Lung (tissue), 12 donors: Measurements from ENCODE around the gene CAPN1. TPM values are rescaled to one million over a fixed set of nuclear protein-coding genes. Genes with fewer than 3 reads are reported as not detected.
"Not testable (repeated sequence)": the region's sequence is repeated elsewhere in the genome, so short reads cannot be mapped to it uniquely, and the experiment has no call there.

Source experiments
- ATAC-seq: fragments of 200-7000 bp; cut with Tn5 transposase; one replicate; pipeline ENCODE4 v1.9.1; 2020; ENCODE audit warnings: moderate number of reproducible peaks; ENCODE audit not compliant: insufficient read depth, low FRiP score
- DNase-seq, 3 donors: peaks; one replicate each; pipeline ENCODE4 v3.0.0-alpha.2; 2013 to 2017
- H3K27ac ChIP-seq, 2 donors: one replicate each; pipeline ENCODE4 v1.5.1; 2013; ENCODE audit warnings: mild to moderate bottlenecking in 2 of 2, moderate library complexity in 2 of 2, control low read depth in 1 of 2, inconsistent platforms in 1 of 2, low read depth in 1 of 2, low read length in 1 of 2
- H3K27me3 ChIP-seq, 3 donors: one replicate each; pipeline ENCODE4 v1.5.1; 2013; ENCODE audit warnings: low read length in 2 of 3; ENCODE audit not compliant: control insufficient read depth in 3 of 3, insufficient read depth in 3 of 3
- H3K36me3 ChIP-seq, 4 donors: one replicate each; pipeline ENCODE4 v1.5.1; 2013; ENCODE audit warnings: low read length in 4 of 4, mild to moderate bottlenecking in 1 of 4, moderate library complexity in 1 of 4; ENCODE audit not compliant: control insufficient read depth in 4 of 4, insufficient read depth in 4 of 4
- H3K4me1 ChIP-seq, 5 donors: one replicate each; pipeline ENCODE4 v1.5.1; 2013; ENCODE audit warnings: low read length in 5 of 5, mild to moderate bottlenecking in 2 of 5, moderate library complexity in 1 of 5; ENCODE audit not compliant: control insufficient read depth in 5 of 5, insufficient read depth in 5 of 5
- H3K4me3 ChIP-seq: one replicate; pipeline ENCODE4 v1.5.1; 2013; ENCODE audit warnings: mild to moderate bottlenecking, control low read depth, moderate library complexity
- H3K9ac ChIP-seq, 2 donors: one replicate each; pipeline ENCODE4 v1.5.1; 2013; ENCODE audit warnings: low read length in 2 of 2, control low read depth in 1 of 2; ENCODE audit not compliant: insufficient read depth in 1 of 2
- H3K9me3 ChIP-seq, 4 donors: one replicate each; pipeline ENCODE4 v1.5.1; 2013; ENCODE audit warnings: low read length in 3 of 4, mild to moderate bottlenecking in 1 of 4, moderate library complexity in 1 of 4; ENCODE audit not compliant: control insufficient read depth in 4 of 4, insufficient read depth in 3 of 4
- CTCF ChIP-seq: IDR thresholded peaks from 2 replicates; pipeline ENCODE4 v1.5.1; 2012; ENCODE audit warnings: mild to moderate bottlenecking; ENCODE audit errors: control extremely low read depth, extremely low read depth
- WGBS, 2 donors: extraction: QIAGEN DNeasy Blood & Tissue Kit; methylation state at CpG; one replicate each; pipeline ENCODE4 v1.1.7; 2013; 5-methylcytosine and 5-hydroxymethylcytosine counted together
- polyA plus RNA-seq, 2 donors: library from polyadenylated mRNA; stranded (reverse); fragments of 200-250 nt; gene quantifications; one replicate each; pipeline ENCODE4 v1.2.1, GENCODE V29; 2013
- total RNA-seq, 2 donors: library from RNA; depleted of rRNA in 1 of 2; stranded (reverse); fragments of >200 nt in 1 of 2; gene quantifications; one replicate each; pipeline ENCODE4 v1.2.1, GENCODE V29; 2014 to 2021
- donor health status: control.
- donor health status: control.
- donor health status: Bipolar disorder and iron deficiency.
- donor health status: healthy.
- donor health status: DM: yes; HTN: yes; CAD: no.

CAPN1 gene
- total and polyA plus RNA-seq, 4 donors, result 106 to 265 (median 136) TPM

GRCh38 chr11:65147352-65148075 lies 34.2 kb upstream of the CAPN1 start:
- no peak overlapping the region for H3K27ac ChIP-seq
- peaks cover 0 to 6% (median 3%) of the 10 kb centered on the region in 5 donors for H3K4me1 ChIP-seq
- no peaks in the 10 kb centered on the region for H3K36me3 ChIP-seq
- no peaks in the 10 kb centered on the region for H3K27me3 ChIP-seq
- no peak for TF ChIP-seq CTCF
- no peak for ATAC-seq
- H3K9ac ChIP-seq, result no peak overlapping the region
- no peaks in the 10 kb centered on the region for H3K9me3 ChIP-seq
- 91 to 94% methylated on average over 2 of the region's 2 CpGs for WGBS, 2 donors
- DNase-seq, result no peak
- no peak overlapping the region for H3K4me3 ChIP-seq

GRCh38 chr11:65148657-65149056 lies 33.1 kb upstream of the CAPN1 start:
- TF ChIP-seq CTCF, result no peak
- peaks cover 0 to 6% (median 3%) of the 10 kb centered on the region in 5 donors for H3K4me1 ChIP-seq
- H3K9ac ChIP-seq, result no peak overlapping the region
- DNase-seq (no peak), ATAC-seq (no peak)
- H3K9me3 ChIP-seq, result no peaks in the 10 kb centered on the region
- H3K27me3 ChIP-seq, result no peaks in the 10 kb centered on the region
- no peaks in the 10 kb centered on the region for H3K36me3 ChIP-seq
- H3K4me3 ChIP-seq, result no peak overlapping the region
- no peak overlapping the region for H3K27ac ChIP-seq
- 84 to 93% methylated on average over 5 of the region's 5 CpGs for WGBS, 2 donors

GRCh38 chr11:65150131-65150508 lies 31.6 kb upstream of the CAPN1 start:
- not testable (repeated sequence) for ATAC-seq, H3K9ac ChIP-seq, H3K9me3 ChIP-seq, H3K4me3 ChIP-seq, H3K36me3 ChIP-seq, H3K4me1 ChIP-seq, DNase-seq, H3K27me3 ChIP-seq
- WGBS, 2 donors, result 61 to 71% methylated on average over 10 of the region's 10 CpGs
- H3K27ac ChIP-seq, result peak overlapping the region; percentile 82 to 85

GRCh38 chr11:65150509-65151299 lies 31.0 kb upstream of the CAPN1 start:
- Histone ChIP-seq H3K4me1 (peaks cover 0 to 6% (median 3%) of the 10 kb centered on the region in 5 donors), H3K9ac (peak overlapping the region in 1 of 2 donors; percentile 13)
- peak; percentile 91 for ATAC-seq

More at GRCh38 chr11:65150509-65151299, 31.0 kb upstream of the CAPN1 start:
- Histone ChIP-seq H3K9me3 (no peaks in the 10 kb centered on the region), H3K27ac (peak overlapping the region; percentile 82 to 85), H3K27me3 (no peaks in the 10 kb centered on the region), H3K4me3 (no peak overlapping the region), H3K36me3 (no peaks in the 10 kb centered on the region)
- peak; percentile 27 to 50 (median 39) for DNase-seq
- no peak for TF ChIP-seq CTCF
- 11 to 22% methylated on average over 12 of the region's 12 CpGs for WGBS, 2 donors
